ENCODE data around the gene FAHD1.

The FAHD1 gene

GRCh38 chr16:1818204-1818872 lies 8.7 kb upstream of the FAHD1 start:
- DNase-seq = no peak

DNA sequence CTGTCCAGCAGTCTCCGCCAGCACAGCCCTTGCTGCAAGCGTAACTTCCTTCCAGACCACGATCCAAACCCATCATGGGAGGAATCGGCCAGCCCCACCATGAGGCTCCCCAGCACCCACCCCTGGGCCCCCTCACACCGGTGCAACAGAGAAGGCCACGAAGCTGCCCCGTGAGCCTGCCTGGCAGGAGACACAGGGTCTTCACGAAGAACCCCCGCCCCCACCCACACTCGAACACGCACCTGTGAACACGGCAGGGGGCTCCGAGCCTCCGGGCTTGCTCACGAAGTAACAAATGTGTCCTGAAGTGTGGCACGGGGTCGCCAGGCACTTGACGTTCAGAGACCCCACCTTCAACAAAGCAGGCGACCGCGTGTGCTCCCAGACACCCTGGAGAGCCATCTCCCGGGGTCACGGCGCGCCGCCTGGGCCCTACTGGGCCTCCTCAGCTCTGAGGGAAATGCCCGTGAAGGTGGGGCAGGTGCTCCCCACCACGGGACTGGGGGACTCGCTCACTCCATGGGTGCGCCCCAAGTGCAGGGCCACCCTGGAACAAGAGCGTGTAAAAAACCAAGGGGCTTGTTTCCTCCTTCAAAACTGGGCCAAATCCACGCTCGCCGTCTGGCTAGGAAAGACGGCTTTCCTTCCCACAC lies 8.0 kb upstream of the FAHD1 start:
- DNase-seq = no peak

DNA sequence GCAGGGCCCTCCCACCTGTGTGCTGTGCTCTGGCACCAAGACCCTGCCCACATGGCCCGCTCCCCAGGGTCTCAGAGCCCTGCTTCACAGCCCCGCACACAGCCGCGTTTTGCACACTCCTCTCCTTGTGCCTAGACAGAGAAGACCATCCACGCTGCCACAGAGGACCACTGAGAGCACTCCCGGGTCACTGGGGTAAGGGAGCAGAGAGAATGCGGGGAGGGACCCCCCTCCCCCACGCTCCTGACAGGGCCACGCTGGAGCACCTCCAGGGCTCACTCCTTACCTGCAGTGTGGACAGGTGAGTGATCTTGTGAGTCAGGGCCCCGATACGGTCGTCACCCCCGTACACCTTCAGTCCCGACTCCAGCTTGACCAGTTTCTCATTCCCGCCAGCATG lies 7.4 kb upstream of the FAHD1 start:
- DNase-seq = no peak

DNA sequence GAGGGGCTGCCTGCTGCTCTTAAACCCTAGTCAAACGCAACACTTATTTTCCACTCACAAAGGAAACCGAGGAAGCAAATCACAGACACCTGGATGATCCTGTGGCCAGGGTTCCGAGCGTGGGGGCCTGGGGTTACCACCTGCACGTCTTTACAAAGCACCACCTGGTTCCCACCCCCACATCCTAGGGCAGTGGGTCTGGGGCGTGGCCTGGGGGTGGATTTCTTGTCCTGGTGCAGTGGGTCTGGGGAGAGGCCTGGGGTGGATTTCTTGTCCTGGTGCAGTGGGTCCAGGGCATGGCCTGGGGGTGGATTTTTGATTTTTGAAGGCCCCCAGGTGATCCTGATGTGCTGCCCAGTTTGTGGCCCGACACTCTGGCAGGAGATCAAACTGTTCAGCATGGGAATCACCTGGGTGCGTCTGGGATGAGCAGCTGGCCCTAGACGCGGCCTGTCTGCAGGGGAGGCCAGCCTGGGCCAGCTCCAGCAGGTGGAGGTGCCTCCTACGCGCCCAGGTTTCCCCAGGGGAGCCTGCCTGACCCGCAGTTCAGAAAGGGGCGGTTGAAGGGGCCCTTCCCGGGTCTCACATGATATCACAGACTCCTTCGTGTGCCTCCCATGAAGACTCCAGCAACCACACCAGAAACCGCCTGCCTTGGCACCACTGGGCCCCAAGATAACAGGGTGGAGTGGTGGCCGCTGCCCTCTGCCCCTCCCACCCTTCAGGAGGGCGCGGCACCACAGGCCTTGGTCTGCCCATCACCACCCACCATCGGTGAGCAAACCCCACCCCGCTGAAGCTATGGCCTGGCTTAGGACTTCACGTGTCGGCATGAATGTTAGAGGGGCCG lies 6.7 kb upstream of the FAHD1 start:
- no peak for DNase-seq

GRCh38 chr16:1820946-1821290 lies 6.1 kb upstream of the FAHD1 start:
- no peak for DNase-seq

- no peak for DNase-seq
Observed at GRCh38 chr16:1821861-1822611, 5.0 kb upstream of the FAHD1 start.

GRCh38 chr16:1822801-1823200 lies 4.2 kb upstream of the FAHD1 start:
- no peak for DNase-seq

GRCh38 chr16:1823821-1824220 lies 3.2 kb upstream of the FAHD1 start:
- DNase-seq = no peak

- DNase-seq = no peak
Observed at GRCh38 chr16:1825381-1825863, 1.6 kb upstream of the FAHD1 start.

DNA sequence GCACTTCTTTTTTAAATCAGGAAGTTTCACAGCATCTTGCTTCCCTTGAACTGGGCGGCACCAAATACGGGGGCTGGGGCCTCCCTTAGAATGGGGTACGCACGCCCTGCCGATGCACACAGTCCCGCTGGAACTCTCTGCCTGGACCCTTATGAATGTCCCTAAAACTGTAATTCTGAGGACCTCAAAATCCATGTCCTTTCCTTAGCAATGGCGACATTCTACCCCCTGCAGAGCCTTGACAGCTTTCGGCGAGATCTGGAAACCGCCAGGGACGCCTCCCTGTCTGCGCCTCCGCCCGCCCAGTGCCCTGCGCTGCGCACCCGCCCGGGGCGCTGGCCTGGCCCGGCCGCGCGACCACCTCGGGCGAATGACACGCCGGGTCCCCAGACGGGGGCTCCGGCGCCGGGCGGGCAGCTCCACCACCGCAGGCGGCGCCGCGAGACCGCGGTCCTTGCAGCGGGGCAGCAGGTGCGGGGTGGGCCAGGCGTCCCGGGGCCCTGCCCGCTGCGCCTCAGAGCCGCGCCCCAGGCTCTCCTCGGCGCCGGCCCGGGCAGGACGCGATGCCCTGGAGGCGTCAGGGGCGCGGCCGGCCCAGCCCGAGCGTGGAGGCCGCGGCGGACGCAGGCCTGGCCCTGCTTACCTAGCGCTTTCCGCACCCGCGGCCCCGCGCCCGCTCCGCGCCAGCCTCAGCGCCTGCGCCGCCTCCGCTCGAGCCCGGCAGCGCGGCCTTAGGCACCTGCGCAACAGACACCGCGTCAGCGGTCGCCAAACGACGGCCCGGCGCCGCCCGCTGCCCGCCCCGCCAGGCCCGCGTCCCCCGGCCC lies 929 bp upstream of the FAHD1 start:
- DNase-seq = no peak

DNA sequence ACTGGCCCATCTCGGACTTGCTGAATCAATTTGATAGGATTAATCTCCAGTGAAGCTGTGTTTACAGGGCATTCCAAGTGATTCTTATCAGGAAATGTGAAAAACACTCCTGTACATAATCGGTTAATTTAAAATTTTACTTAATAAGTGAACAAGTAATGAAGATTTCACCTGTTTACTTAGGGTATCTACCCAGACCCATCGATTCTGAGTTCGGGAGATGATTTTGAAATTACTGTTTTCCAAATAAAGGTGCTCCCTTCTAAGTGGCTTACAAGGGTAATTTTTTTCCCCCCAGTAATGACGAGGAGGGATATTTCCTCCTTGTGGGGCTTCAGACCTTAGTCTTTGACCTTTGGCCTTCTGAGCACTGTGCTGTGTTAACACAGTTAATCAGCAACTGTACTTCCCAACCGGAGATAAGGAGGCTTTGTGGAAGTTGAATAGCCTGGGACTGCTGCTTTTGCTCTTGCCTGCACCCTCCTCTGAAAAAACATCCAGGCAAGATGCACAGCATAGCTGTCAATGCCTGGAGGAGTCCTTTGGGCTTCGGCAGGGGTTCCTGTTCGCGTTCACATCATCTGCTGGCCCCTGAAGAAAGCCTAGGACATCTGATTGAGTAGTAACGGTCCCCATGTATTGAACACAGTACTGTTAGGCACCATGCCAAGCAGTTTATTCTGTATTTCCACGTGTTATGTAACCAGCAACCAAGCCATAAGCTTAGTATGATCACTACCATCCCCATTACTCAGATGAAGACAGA lies 1.8 kb downstream of the FAHD1 start:
- no peak for DNase-seq

GRCh38 chr16:1830213-1830612 lies 3.2 kb downstream of the FAHD1 start:
- no peak for DNase-seq

DNA sequence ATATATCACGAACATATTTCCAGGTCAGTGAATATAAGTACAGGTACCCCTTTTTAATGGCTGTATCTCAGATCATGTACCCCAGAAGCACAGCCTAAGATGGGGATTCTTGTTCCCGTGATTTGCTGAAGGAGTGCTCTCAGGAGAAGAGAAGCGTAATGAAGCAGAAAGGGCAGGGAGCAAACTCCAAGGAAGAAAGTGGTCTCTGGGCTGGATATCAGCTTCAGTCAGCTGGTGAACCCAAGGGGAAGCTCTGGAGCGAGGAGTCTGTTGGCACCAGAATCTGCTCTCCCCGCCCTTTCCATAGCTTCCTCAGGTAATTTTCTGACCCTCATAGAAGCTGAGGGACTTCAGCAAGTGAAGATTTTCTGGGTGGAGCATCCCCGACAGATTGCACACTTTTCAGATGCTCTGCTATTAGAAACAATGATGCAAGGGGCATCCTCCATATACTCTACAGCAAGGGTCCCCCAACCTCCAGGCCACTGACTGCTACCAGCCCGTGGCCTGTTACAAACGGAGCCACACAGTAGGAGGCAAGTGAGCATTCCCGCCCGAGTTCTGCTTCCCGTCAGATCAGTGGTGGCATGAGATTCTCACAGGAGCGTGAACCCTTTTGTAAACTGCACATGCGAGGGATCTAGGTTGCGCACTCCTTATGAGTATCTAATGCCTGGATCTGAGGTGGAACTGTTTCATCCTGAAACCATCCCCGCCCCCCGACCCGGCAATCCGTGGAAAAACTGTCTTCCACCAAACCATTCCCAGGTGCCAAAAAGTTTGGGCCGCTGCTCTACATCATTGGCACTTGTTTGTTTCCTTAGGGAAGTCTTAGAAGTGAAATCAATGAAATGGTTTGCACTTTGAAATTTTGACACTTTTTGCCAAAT lies 4.4 kb downstream of the FAHD1 start:
- DNase-seq = no peak

DNA sequence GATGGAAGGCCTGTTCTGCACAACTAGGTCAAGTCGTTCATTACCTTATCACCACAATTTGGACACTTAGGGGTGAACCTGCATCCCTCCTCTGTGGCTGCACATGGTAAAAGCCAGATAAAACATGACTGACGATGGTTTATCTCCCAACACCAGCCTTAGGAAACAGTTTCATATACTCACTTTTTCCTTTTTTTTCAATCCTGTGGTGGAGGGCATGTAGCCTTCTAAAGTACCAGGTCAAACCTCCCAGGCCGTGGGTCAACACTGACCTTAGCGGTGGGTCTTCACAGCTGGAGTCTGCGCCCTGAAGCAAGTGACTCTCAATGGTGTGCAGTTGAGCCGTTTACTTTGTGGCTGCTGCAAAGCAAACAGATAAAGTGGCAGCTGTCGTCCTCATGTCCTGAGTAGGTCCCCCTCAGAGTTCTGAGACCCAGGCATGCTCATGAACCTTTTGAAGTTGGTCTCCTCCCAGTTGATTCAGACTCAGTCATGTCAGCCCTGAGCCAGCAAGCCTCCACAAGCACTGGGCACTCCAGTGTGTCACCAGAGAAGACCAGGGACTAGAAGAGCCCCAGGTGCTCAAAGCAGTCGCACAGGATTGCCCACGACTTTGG lies 5.9 kb downstream of the FAHD1 start:
- no peak for DNase-seq

GRCh38 chr16:1834096-1834495 lies 7.1 kb downstream of the FAHD1 start:
- DNase-seq = no peak

GRCh38 chr16:1839554-1839953 lies 12.5 kb downstream of the FAHD1 start:
- no peak for DNase-seq

DNA sequence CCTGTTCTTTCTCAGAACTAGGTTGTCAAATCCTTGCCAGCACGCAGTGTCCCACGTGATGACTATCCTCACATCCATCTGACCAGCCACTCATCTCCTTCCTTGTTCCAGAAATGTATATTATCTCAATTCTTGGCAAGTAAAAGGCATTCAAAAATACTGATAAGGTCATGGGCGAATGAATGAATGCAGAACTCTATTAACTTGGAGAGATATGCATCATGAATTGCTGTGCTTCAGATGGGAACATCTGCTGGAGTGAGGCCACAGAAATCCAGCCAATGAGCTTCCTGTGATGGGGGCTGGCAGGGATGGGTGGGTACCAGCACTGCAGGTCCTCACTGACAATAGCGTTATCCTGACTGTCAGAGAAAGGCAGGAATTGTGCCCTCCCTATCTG lies 19.0 kb downstream of the FAHD1 start:
- DNase-seq = no peak

GRCh38 chr16:1846416-1846815 lies 19.4 kb downstream of the FAHD1 start:
- DNase-seq = no peak

- no peak for DNase-seq
Observed at GRCh38 chr16:1850981-1851380, 24.0 kb downstream of the FAHD1 start.

GRCh38 chr16:1851793-1852192 lies 24.8 kb downstream of the FAHD1 start:
- no peak for DNase-seq
